B cell (primary cell): ENCODE results near the gene MED8. TPM values are rescaled to one million over a fixed set of nuclear protein-coding genes. Genes with fewer than 3 reads are reported as not detected.
A peak's percentile ranks its signal among the peaks of the same experiment; 100 is the strongest.

Source experiments
- ATAC-seq: fragments of 200-7000 bp; cut with Tn5 transposase; one replicate; pipeline ENCODE4 v1.10.0; 2021; ENCODE audit warnings: low read depth, mild to moderate bottlenecking, moderate number of reproducible peaks, moderate library complexity
- CTCF ChIA-PET: fragments of 350-600 bp; sonication (Branson Sonifier 250); formaldehyde crosslinking; loops from one replicate; lab custom pipeline; 2021; ENCODE audit warnings: antibody characterized with exemption, inconsistent platforms; lab: Charles Lee
- POLR2A ChIA-PET: fragments of 350-600 bp; sonication (Branson Sonifier 250); formaldehyde crosslinking; loops from one replicate; lab custom pipeline; 2021; ENCODE audit warnings: antibody characterized with exemption; lab: Charles Lee
- DNase-seq: peaks from one replicate; pipeline ENCODE4 v3.0.0; 2013
- H2AFZ ChIP-seq: 2 replicates; pipeline ENCODE4 v1.6.1; 2012; ENCODE audit warnings: mild to moderate bottlenecking, low read depth, low read length; ENCODE audit not compliant: insufficient read depth, poor library complexity, severe bottlenecking
- H3K27ac ChIP-seq, 2 donors: 1 replicate in 1 of 2; 2 replicates in 1 of 2; pipeline ENCODE4 v1.5.1; 2012 to 2013; ENCODE audit warnings: low read length in 2 of 2, mild to moderate bottlenecking in 2 of 2, moderate library complexity in 1 of 2
- H3K27me3 ChIP-seq, 4 experiments: fragments of 200-600 bp in 1 of 4; sonication (generic) in 1 of 4; replicated peaks in 1 of 4; 1 replicate in 2 of 4; 2 replicates in 2 of 4; pipeline versions ENCODE4 v1.6.1 to v1.7.0; 2013 to 2016; ENCODE audit warnings: low read length in 3 of 4, mild to moderate bottlenecking in 2 of 4, mixed read lengths in 1 of 4, moderate library complexity in 1 of 4; ENCODE audit not compliant: insufficient read depth in 4 of 4, control insufficient read depth in 3 of 4; ENCODE audit errors: control extremely low read depth in 1 of 4
- H3K36me3 ChIP-seq, 2 experiments: replicated peaks in 1 of 2; 1 replicate in 1 of 2; 2 replicates in 1 of 2; pipeline versions ENCODE4 v1.6.1 to v1.7.1; 2013; ENCODE audit warnings: low read length in 1 of 2; ENCODE audit not compliant: insufficient read depth in 2 of 2, control insufficient read depth in 1 of 2; ENCODE audit errors: control extremely low read depth in 1 of 2, extremely low read depth in 1 of 2
- H3K4me1 ChIP-seq, 2 donors: fragments of 200-600 bp in 1 of 2; sonication (generic) in 1 of 2; 1 replicate in 1 of 2; 2 replicates in 1 of 2; pipeline versions ENCODE4 v1.5.1 to v1.6.1; 2013 to 2017; ENCODE audit warnings: low read length in 2 of 2; ENCODE audit not compliant: control insufficient read depth in 2 of 2, insufficient read depth in 2 of 2
- H3K4me2 ChIP-seq: replicated peaks from 2 replicates; pipeline ENCODE3; 2012; ENCODE audit warnings: mild to moderate bottlenecking, low read depth, low read length; ENCODE audit not compliant: poor library complexity, severe bottlenecking
- H3K4me3 ChIP-seq, 5 experiments: fragments of 200-600 bp in 1 of 5; sonication (generic) in 1 of 5; 1 replicate in 3 of 5; 2 replicates in 2 of 5; pipeline versions ENCODE4 v1.5.1 to v1.7.0; 2011 to 2016; ENCODE audit warnings: low read length in 4 of 5, mild to moderate bottlenecking in 4 of 5, low read depth in 2 of 5, control low read depth in 1 of 5, moderate library complexity in 1 of 5; ENCODE audit not compliant: insufficient read depth in 1 of 5; ENCODE audit errors: control extremely low read depth in 1 of 5, extremely low read depth in 1 of 5
- H3K79me2 ChIP-seq: fragments of 200-600 bp; sonication (generic); one replicate; pipeline ENCODE4 v1.6.0; 2016; ENCODE audit warnings: low read length; ENCODE audit not compliant: control insufficient read depth, insufficient read depth
- H3K9ac ChIP-seq: fragments of 200-600 bp; sonication (generic); 2 replicates; pipeline ENCODE4 v1.6.1; 2017; ENCODE audit warnings: mild to moderate bottlenecking, low read length, moderate library complexity
- H3K9me3 ChIP-seq, 3 donors: one replicate each; pipeline versions ENCODE4 v1.6.1 to v1.7.1; 2013; ENCODE audit warnings: low read length in 2 of 3; ENCODE audit not compliant: control insufficient read depth in 2 of 3, insufficient read depth in 1 of 3; ENCODE audit errors: control extremely low read depth in 1 of 3
- H4K20me1 ChIP-seq: 2 replicates; pipeline ENCODE4 v1.6.0; 2012; ENCODE audit warnings: mild to moderate bottlenecking, low read length; ENCODE audit not compliant: insufficient read depth, control insufficient read depth, poor library complexity, severe bottlenecking
- H3K27ac Mint-ChIP-seq: one replicate; pipeline ENCODE4 v1.8.0; 2021; ENCODE audit warnings: mixed read lengths
- H3K27me3 Mint-ChIP-seq: one replicate; pipeline ENCODE4 v1.8.0; 2021; ENCODE audit warnings: mixed read lengths
- H3K4me1 Mint-ChIP-seq: one replicate; pipeline ENCODE4 v1.8.0; 2021; ENCODE audit warnings: mixed read lengths
- H3K4me3 Mint-ChIP-seq: one replicate; pipeline ENCODE4 v1.8.0; 2021; ENCODE audit warnings: mixed read lengths
- H3K9me3 Mint-ChIP-seq: one replicate; pipeline ENCODE4 v1.8.0; 2022; ENCODE audit warnings: mixed read lengths; ENCODE audit not compliant: insufficient read depth
- EZH2 ChIP-seq: IDR thresholded peaks from 2 replicates; pipeline ENCODE4 v1.6.1; 2012; ENCODE audit warnings: borderline replicate concordance, low read depth, mild to moderate bottlenecking, moderate library complexity, low read length; ENCODE audit not compliant: insufficient read depth, poor library complexity, severe bottlenecking
- WGBS: methylation state at CpG from one replicate; pipeline ENCODE4 v1.1.5; 2013; ENCODE audit warnings: missing lambda C conversion rate; ENCODE audit not compliant: insufficient coverage; 5-methylcytosine and 5-hydroxymethylcytosine counted together
- intact Hi-C: fragments of 100-400 bp; cut with micrococcal nuclease; formaldehyde crosslinking; loops from one replicate; pipeline ENCODE4 v1.10.0; 2022
- polyA plus RNA-seq: library from polyadenylated mRNA; depleted of rRNA; stranded (reverse); fragments of >200 nt; gene quantifications from 2 replicates; pipeline ENCODE4 v1.2.3, GENCODE V29; 2012
- total RNA-seq, 2 donors: library from RNA; stranded (reverse); fragments of 120-200 nt in 1 of 2; gene quantifications; 1 replicate in 1 of 2; 2 replicates in 1 of 2; pipeline versions ENCODE4 v1.2.3 to v1.2.4, GENCODE V29; 2013 to 2022
- TF ChIP-seq, protein P1 (sequence below): fragments of 200-600 bp; IDR thresholded peaks from one replicate; pipeline ENCODE4 v1.8.0; 2022; ENCODE audit warnings: antibody characterized with exemption, mild to moderate bottlenecking

MED8 gene
- total and polyA plus RNA-seq, 2 donors (not counting 1 experiment from before 2014, with no cell fraction given), result 12.0 to 30.0 TPM

DNA sequence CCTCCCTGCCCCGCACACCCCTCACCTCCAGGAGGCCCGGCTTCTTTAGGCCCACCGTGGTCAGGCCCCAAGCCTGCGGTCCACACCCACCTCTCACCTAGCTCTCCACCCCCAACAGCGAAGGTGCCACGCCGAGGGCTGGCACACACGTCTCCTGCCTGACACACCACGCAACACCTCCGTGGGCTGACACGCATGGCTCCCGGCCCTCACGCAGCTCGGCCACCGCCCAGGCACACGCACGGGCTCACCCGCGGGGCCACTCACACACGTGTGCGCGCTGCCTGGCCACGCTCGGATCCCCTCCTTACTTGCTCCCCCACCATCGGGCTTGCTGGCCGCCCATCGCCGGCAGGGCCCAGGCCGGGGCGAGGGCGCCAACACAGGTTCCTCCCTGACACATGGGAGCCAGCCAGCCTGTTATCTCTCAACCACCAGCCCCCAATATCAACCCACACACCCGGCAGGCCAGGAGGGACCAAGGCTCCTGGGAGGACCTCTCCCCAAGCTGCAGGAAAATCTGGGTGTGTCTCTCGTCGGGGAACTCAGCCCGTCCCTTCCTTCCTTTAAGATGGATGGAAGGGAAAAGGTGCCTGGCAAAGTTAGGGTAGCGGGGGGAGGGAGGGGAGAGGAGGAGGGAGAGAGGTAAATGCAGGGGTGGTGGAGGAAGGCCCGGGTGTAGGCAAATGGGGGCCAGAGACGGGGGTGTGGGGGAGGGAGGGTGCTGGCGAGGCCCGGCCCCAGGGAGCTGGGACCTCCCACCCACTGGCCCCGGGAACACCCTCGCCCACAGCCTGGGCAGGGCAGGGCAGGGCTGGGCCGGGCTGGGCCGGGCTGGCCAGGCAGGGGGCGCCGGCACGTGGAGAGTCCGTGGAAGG, 22.3 kb downstream of the MED8 start:
- Mint-ChIP-seq H3K4me3 (peak overlapping the region; percentile 93), H3K4me1 (peaks cover 45% of the 10 kb centered on the region), H3K27ac (peak overlapping the region; percentile 94), H3K9me3 (no peaks in the 10 kb centered on the region), H3K27me3 (no peaks in the 10 kb centered on the region)
- peaks cover 52% of the 10 kb centered on the region for H3K79me2 ChIP-seq
- H3K4me1 ChIP-seq, result peaks cover 18 to 26% of the 10 kb centered on the region in 2 donors
- peak overlapping the region; percentile 100 for H3K4me2 ChIP-seq
- ATAC-seq (peak; percentile 40), DNase-seq (peak; percentile 62)
- H4K20me1 ChIP-seq, result peaks cover 32% of the 10 kb centered on the region
- TF ChIP-seq EZH2, result no peak
- TF ChIP-seq, protein P1, sequence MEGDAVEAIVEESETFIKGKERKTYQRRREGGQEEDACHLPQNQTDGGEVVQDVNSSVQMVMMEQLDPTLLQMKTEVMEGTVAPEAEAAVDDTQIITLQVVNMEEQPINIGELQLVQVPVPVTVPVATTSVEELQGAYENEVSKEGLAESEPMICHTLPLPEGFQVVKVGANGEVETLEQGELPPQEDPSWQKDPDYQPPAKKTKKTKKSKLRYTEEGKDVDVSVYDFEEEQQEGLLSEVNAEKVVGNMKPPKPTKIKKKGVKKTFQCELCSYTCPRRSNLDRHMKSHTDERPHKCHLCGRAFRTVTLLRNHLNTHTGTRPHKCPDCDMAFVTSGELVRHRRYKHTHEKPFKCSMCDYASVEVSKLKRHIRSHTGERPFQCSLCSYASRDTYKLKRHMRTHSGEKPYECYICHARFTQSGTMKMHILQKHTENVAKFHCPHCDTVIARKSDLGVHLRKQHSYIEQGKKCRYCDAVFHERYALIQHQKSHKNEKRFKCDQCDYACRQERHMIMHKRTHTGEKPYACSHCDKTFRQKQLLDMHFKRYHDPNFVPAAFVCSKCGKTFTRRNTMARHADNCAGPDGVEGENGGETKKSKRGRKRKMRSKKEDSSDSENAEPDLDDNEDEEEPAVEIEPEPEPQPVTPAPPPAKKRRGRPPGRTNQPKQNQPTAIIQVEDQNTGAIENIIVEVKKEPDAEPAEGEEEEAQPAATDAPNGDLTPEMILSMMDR, result no peak
- peak overlapping the region; percentile 64 to 90 (median 81) for H3K4me3 ChIP-seq
- POLR2A ChIA-PET, result interaction anchor here (0.5 to 2.5 kb wide), 9 partner anchors 9 to 600 kb away, joined by 3 to 34 read pairs (median 3); partner anchors contain the start of genes C1orf50, CDC20, KDM4A and MED8
- peak overlapping the region; percentile 87 for H2AFZ ChIP-seq
- peak overlapping the region; percentile 86 for H3K9ac ChIP-seq
- CTCF ChIA-PET, result interaction anchor here (0.9 to 2.5 kb wide), 9 partner anchors 9 to 294 kb away, joined by 3 to 14 read pairs (median 6); partner anchors contain the start of genes MED8 and SZT2
- H3K36me3 ChIP-seq, result peaks cover 0 to 30% of the 10 kb centered on the region in 2 experiments
- H3K27me3 ChIP-seq, result no peaks in the 10 kb centered on the region
- peak overlapping the region; percentile 56 to 96 for H3K27ac ChIP-seq
- intact Hi-C loops, result loop anchor here (5.0 to 10.0 kb wide), 4 partner anchors 285 to 665 kb away; partner anchors contain the start of genes C1orf50, KDM4A, P3H1 and SLC2A1
- WGBS, result 1% methylated on average over 46 of the region's 48 CpGs
- no peaks in the 10 kb centered on the region for H3K9me3 ChIP-seq
